H1 (cell line): ENCODE measurements around the gene C5AR1. TPM values are rescaled to one million over a fixed set of nuclear protein-coding genes. Genes with fewer than 3 reads are reported as not detected.

Source experiments
- CTCF ChIA-PET: fragments of 300-600 bp; sonication (Branson Sonifier 250); formaldehyde crosslinking; loops from one replicate; lab custom pipeline; 2021; ENCODE audit not compliant: partially characterized antibody; lab: Charles Lee
- POLR2A ChIA-PET: fragments of 300-600 bp; sonication (Branson Sonifier 250); formaldehyde crosslinking; loops from one replicate; lab custom pipeline; 2021; ENCODE audit warnings: inconsistent platforms; ENCODE audit not compliant: partially characterized antibody; lab: Charles Lee
- DNase-seq, 2 experiments: peaks; one replicate each; pipeline versions ENCODE4 v3.0.0 to v3.0.0-alpha.2; 2010 to 2022; ENCODE audit warnings: low spot score in 2 of 2, low read depth in 1 of 2, mixed read lengths in 1 of 2
- FAIRE-seq: peaks from 2 replicates; lab custom pipeline; 2011; peaks lifted over from hg19 to GRCh38; lab: Jason Lieb, UNC
- H2AFZ ChIP-seq: 2 replicates; pipeline ENCODE4 v1.8.1; 2012; ENCODE audit warnings: low read length, inconsistent platforms
- H2AK5ac ChIP-seq: 2 replicates; pipeline ENCODE4 v1.6.1; 2013; ENCODE audit warnings: low read depth, low read length
- H2BK120ac ChIP-seq: replicated peaks from 2 replicates; pipeline ENCODE3; 2013; ENCODE audit warnings: low read depth, low read length, inconsistent platforms
- H2BK12ac ChIP-seq: 2 replicates; pipeline ENCODE4 v1.6.1; 2013; ENCODE audit warnings: low read depth, low read length
- H2BK15ac ChIP-seq: 2 replicates; pipeline ENCODE4 v1.6.1; 2013; ENCODE audit warnings: low read length
- H2BK20ac ChIP-seq: 2 replicates; pipeline ENCODE4 v1.6.1; 2013; ENCODE audit warnings: low read length
- H2BK5ac ChIP-seq: 2 replicates; pipeline ENCODE4 v1.6.1; 2013; ENCODE audit warnings: low read depth, low read length
- H3K14ac ChIP-seq: 2 replicates; pipeline ENCODE4 v1.6.1; 2013; ENCODE audit warnings: inconsistent platforms; ENCODE audit not compliant: insufficient read length
- H3K18ac ChIP-seq: 2 replicates; pipeline ENCODE4 v1.6.1; 2013; ENCODE audit warnings: low read length; ENCODE audit errors: extremely low read depth
- H3K23ac ChIP-seq: 2 replicates; pipeline ENCODE4 v1.6.1; 2013; ENCODE audit warnings: inconsistent platforms; ENCODE audit not compliant: insufficient read length
- H3K23me2 ChIP-seq: 2 replicates; pipeline ENCODE4 v1.6.1; 2013; ENCODE audit warnings: low read depth, low read length
- H3K27ac ChIP-seq: 2 replicates; pipeline ENCODE4 v1.6.1; 2011; ENCODE audit warnings: low read depth, low read length, inconsistent platforms
- H3K27me3 ChIP-seq, 4 experiments: replicated peaks in 1 of 4; 1 replicate in 1 of 4; 2 replicates in 3 of 4; pipeline versions ENCODE4 v1.6.1 to v1.8.1; 2011 to 2013; ENCODE audit warnings: low read length in 3 of 4, mild to moderate bottlenecking in 3 of 4, inconsistent platforms in 2 of 4, mixed read lengths in 2 of 4, moderate library complexity in 1 of 4; ENCODE audit not compliant: control insufficient read depth in 3 of 4, insufficient read depth in 3 of 4; ENCODE audit errors: extremely low read depth in 1 of 4
- H3K36me3 ChIP-seq, 4 experiments: 2 replicates each; pipeline versions ENCODE4 v1.6.1 to v1.8.1; 2011 to 2013; ENCODE audit warnings: mild to moderate bottlenecking in 4 of 4, low read length in 3 of 4, moderate library complexity in 2 of 4, control low read depth in 1 of 4, inconsistent platforms in 1 of 4; ENCODE audit not compliant: insufficient read depth in 4 of 4, control insufficient read depth in 2 of 4
- H3K4ac ChIP-seq: replicated peaks from 2 replicates; pipeline ENCODE3; 2013; ENCODE audit warnings: low read length, low read depth, mixed read lengths, inconsistent platforms; ENCODE audit not compliant: insufficient read length
- H3K4me1 ChIP-seq, 4 experiments: replicated peaks in 1 of 4; 1 replicate in 1 of 4; 2 replicates in 3 of 4; pipeline versions ENCODE4 v1.6.1 to v1.8.1; 2011 to 2013; ENCODE audit warnings: low read length in 3 of 4, inconsistent platforms in 2 of 4, mixed read lengths in 1 of 4; ENCODE audit not compliant: insufficient read depth in 4 of 4, control insufficient read depth in 3 of 4
- H3K4me2 ChIP-seq, 2 experiments: 2 replicates each; pipeline versions ENCODE4 v1.6.1 to v1.8.1; 2011 to 2013; ENCODE audit warnings: low read depth in 2 of 2, low read length in 2 of 2, control low read depth in 1 of 2, inconsistent platforms in 1 of 2, mild to moderate bottlenecking in 1 of 2; ENCODE audit not compliant: insufficient read depth in 1 of 2
- H3K4me3 ChIP-seq, 4 experiments: fragments of 200-600, 300-600 bp in 1 of 4; sonication (generic), shearing (Covaris generic), sonication (Bioruptor Twin) in 1 of 4; 2 replicates each; pipeline versions ENCODE4 v1.5.1 to v1.8.1; 2011 to 2016; ENCODE audit warnings: low read length in 4 of 4, low read depth in 3 of 4, control low read depth in 2 of 4, inconsistent platforms in 2 of 4, mild to moderate bottlenecking in 2 of 4, mixed read lengths in 1 of 4, moderate library complexity in 1 of 4; ENCODE audit not compliant: insufficient read depth in 2 of 4; ENCODE audit errors: extremely low read depth in 1 of 4
- H3K56ac ChIP-seq: replicated peaks from 2 replicates; pipeline ENCODE3; 2013; ENCODE audit warnings: low read depth, mild to moderate bottlenecking, mixed read lengths, low read length, inconsistent platforms; ENCODE audit not compliant: insufficient read length
- H3K79me1 ChIP-seq: 2 replicates; pipeline ENCODE4 v1.6.1; 2013; ENCODE audit warnings: low read depth, low read length, control low read depth
- H3K79me2 ChIP-seq, 2 experiments: 2 replicates each; pipeline versions ENCODE4 v1.6.1 to v1.8.1; 2012 to 2013; ENCODE audit warnings: low read length in 2 of 2, mild to moderate bottlenecking in 2 of 2, inconsistent platforms in 1 of 2; ENCODE audit not compliant: insufficient read depth in 2 of 2, control insufficient read depth in 1 of 2
- H3K9ac ChIP-seq, 4 experiments: replicated peaks in 1 of 4; 1 replicate in 1 of 4; 2 replicates in 3 of 4; pipeline versions ENCODE4 v1.6.1 to v1.8.1; 2011 to 2013; ENCODE audit warnings: low read depth in 3 of 4, low read length in 3 of 4, control low read depth in 2 of 4, mild to moderate bottlenecking in 2 of 4, moderate library complexity in 2 of 4, inconsistent platforms in 1 of 4; ENCODE audit errors: extremely low read depth in 1 of 4
- H3K9me3 ChIP-seq, 2 experiments: 2 replicates each; pipeline versions ENCODE4 v1.6.1 to v1.8.1; 2012 to 2013; ENCODE audit warnings: mild to moderate bottlenecking in 2 of 2, moderate library complexity in 2 of 2, control low read depth in 1 of 2, inconsistent platforms in 1 of 2, low read depth in 1 of 2, low read length in 1 of 2, mixed read lengths in 1 of 2; ENCODE audit not compliant: insufficient read depth in 2 of 2
- H4K20me1 ChIP-seq, 2 experiments: replicated peaks in 1 of 2; 2 replicates each; pipeline versions ENCODE3 to v1.8.1; 2011 to 2013; ENCODE audit warnings: inconsistent platforms in 2 of 2, low read length in 2 of 2, mild to moderate bottlenecking in 1 of 2; ENCODE audit not compliant: insufficient read depth in 2 of 2, control insufficient read depth in 1 of 2
- H4K5ac ChIP-seq: 2 replicates; pipeline ENCODE4 v1.6.1; 2013; ENCODE audit warnings: low read length, low read depth, mixed read lengths, inconsistent platforms; ENCODE audit not compliant: insufficient read length
- H4K8ac ChIP-seq: 2 replicates; pipeline ENCODE4 v1.8.0; 2013; ENCODE audit warnings: mild to moderate bottlenecking, moderate library complexity, low read length, inconsistent platforms; ENCODE audit not compliant: insufficient read depth; ENCODE audit errors: extremely low read depth
- H4K91ac ChIP-seq: replicated peaks from 2 replicates; pipeline ENCODE3; 2013; ENCODE audit warnings: low read length, mixed read lengths, inconsistent platforms; ENCODE audit not compliant: insufficient read length
- ASH2L ChIP-seq: fragments of 200-600, 300-600 bp; sonication (generic); IDR thresholded peaks from one replicate; pipeline ENCODE4 v1.7.1; 2017; ENCODE audit warnings: low read length
- FOSL1 ChIP-seq: IDR thresholded peaks from 2 replicates; pipeline ENCODE4 v1.6.1; 2011; ENCODE audit warnings: mild to moderate bottlenecking, low read depth, low read length, moderate library complexity; ENCODE audit not compliant: insufficient read depth
- HDAC2 ChIP-seq, 2 experiments: fragments of 300-600 bp in 1 of 2; sonication (generic) in 1 of 2; IDR thresholded peaks; 2 replicates each; pipeline ENCODE4 v1.6.1; 2011 to 2012; ENCODE audit warnings: low read depth in 2 of 2, low read length in 2 of 2, mild to moderate bottlenecking in 2 of 2, moderate library complexity in 2 of 2, borderline replicate concordance in 1 of 2, inconsistent platforms in 1 of 2
- HDAC6 ChIP-seq: IDR thresholded peaks from one replicate; pipeline ENCODE4 v1.7.1; 2012; ENCODE audit warnings: low read depth, mild to moderate bottlenecking, inconsistent platforms, low read length, moderate library complexity
- POLR2A ChIP-seq, 2 experiments: IDR thresholded peaks; 1 replicate in 1 of 2; 2 replicates in 1 of 2; pipeline ENCODE4 v1.6.1; 2011; ENCODE audit warnings: low read depth in 2 of 2, low read length in 2 of 2, mild to moderate bottlenecking in 2 of 2; ENCODE audit errors: control extremely low read depth in 1 of 2
- YY1 ChIP-seq: IDR thresholded peaks from 2 replicates; pipeline ENCODE4 v1.6.1; 2011; ENCODE audit warnings: low read depth, mild to moderate bottlenecking, low read length
- WGBS, 2 experiments: shearing (Covaris generic) in 1 of 2; methylation state at CpG; one replicate each; pipeline versions ENCODE4 v1.1.6 to v1.1.7; 2013 to 2015; ENCODE audit warnings: low lambda C conversion rate in 2 of 2, mixed read lengths in 2 of 2, inconsistent platforms in 1 of 2, low coverage in 1 of 2, missing lambda C conversion rate in 1 of 2; ENCODE audit not compliant: insufficient replicate concordance in 2 of 2, insufficient coverage in 1 of 2, insufficient read length in 1 of 2; ENCODE audit errors: extremely low coverage in 1 of 2, missing lambda C conversion rate in 1 of 2; 5-methylcytosine and 5-hydroxymethylcytosine counted together
- polyA plus RNA-seq, 7 experiments: library from polyadenylated mRNA; depleted of rRNA in 3 of 7; stranded (reverse) in 5 of 7; unstranded in 2 of 7; fragments of >200 nt in 5 of 7; fragments of 200-250 nt in 2 of 7; gene quantifications; 1 replicate in 5 of 7; 2 replicates in 1 of 7; 4 replicates in 1 of 7; pipeline versions ENCODE4 v1.2.1 to v1.2.3, GENCODE V29; 2011 to 2013; ENCODE audit warnings: missing spikeins in 2 of 7, mixed read lengths in 2 of 7
- total RNA-seq: library from RNA; stranded (reverse); fragmentation: NEBNext Ultra II Directional; extraction: Animal tissue kit (Norgen Biotek cat#: 25700); gene quantifications from 2 replicates; pipeline ENCODE4 v1.2.1, GENCODE V29; 2021
- TF ChIP-seq, protein P1 (sequence below): IDR thresholded peaks from 2 replicates; pipeline ENCODE4 v1.6.1; 2011; ENCODE audit warnings: low read depth, mild to moderate bottlenecking, low read length; ENCODE audit not compliant: insufficient read depth

Gene C5AR1
- total and polyA plus RNA-seq, 2 of the 8 experiments (the other 6 are each of a cell fraction or from before 2014, with no cell fraction given), result 0.20 TPM; not detected in 1

DNA sequence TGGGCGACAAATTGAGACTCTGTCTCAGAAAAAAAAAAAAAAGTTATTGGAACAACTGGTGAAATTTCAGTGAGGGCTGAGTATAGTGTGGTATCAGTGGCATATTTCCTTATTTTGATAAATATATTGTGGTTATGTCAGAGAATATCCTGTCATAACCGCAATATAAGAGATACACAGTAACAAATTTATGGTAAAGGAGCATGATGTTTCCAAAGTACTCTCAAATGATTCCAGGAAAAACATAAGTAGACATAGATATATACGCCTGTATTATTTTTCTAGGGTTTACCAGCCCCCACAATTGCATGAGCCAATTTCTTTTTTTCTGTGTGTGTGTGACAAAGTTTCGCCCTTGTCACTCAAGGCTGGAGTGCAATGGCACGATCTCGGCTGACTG lies 5.7 kb upstream of the C5AR1 start:
- H3K4me3 ChIP-seq, result no peak overlapping the region
- H3K36me3 ChIP-seq, result no peaks in the 10 kb centered on the region
- no peak overlapping the region for H3K4me2 ChIP-seq
- TF ChIP-seq HDAC2 (IDR thresholded peaks at IDR 0.05; ENCODE audit: borderline replicate concordance in 1 of 2, low read depth in 2 of 2, low read length in 2 of 2) (no peak), POLR2A (IDR thresholded peaks at IDR 0.05; ENCODE audit: control extremely low read depth in 1 of 2, low read depth in 2 of 2, low read length in 2 of 2) (no peak), YY1 (no peak), ASH2L (no peak), HDAC6 (no peak), FOSL1 (no peak)
- TF ChIP-seq, protein P1, sequence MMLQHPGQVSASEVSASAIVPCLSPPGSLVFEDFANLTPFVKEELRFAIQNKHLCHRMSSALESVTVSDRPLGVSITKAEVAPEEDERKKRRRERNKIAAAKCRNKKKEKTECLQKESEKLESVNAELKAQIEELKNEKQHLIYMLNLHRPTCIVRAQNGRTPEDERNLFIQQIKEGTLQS, result no peak
- TF ChIP-seq, all 59 proteins: peak for 0
- H3K9me3 ChIP-seq, result no peaks in the 10 kb centered on the region
- H4K91ac ChIP-seq, result no peak overlapping the region
- no peak overlapping the region for H2BK120ac ChIP-seq
- H3K4ac ChIP-seq, result no peak overlapping the region
- H3K79me2 ChIP-seq, result no peaks in the 10 kb centered on the region
- H3K27ac ChIP-seq, result no peak overlapping the region
- no peaks in the 10 kb centered on the region for H3K27me3 ChIP-seq
- H3K23ac ChIP-seq, result no peak overlapping the region
- H3K9ac ChIP-seq, result no peak overlapping the region
- no peak overlapping the region for H2BK15ac ChIP-seq
- no peak overlapping the region for H3K14ac ChIP-seq
- no peak overlapping the region for H2BK20ac ChIP-seq
- WGBS, 2 experiments, result 93% methylated on average over 6 of the region's 6 CpGs; no CpG with 5 or more reads in 1 of the 2 experiments
- no peak overlapping the region for H2AK5ac ChIP-seq
- H2AFZ ChIP-seq, result no peak overlapping the region
- no peak overlapping the region for H4K8ac ChIP-seq
- H4K20me1 ChIP-seq, result no peaks in the 10 kb centered on the region
- H3K56ac ChIP-seq, result no peak overlapping the region
- peaks cover 0 to 4% (median 0%) of the 10 kb centered on the region in 4 experiments; a peak in 2 of 7 replicates for H3K4me1 ChIP-seq
- no peak overlapping the region for H4K5ac ChIP-seq
- no peak for FAIRE-seq
- ChIA-PET POLR2A (no interaction called here), CTCF (interaction anchor here (0.9 to 3.7 kb wide), 5 partner anchors 9 to 45 kb away, joined by 3 to 32 read pairs (median 7); partner anchors contain the start of gene DHX34)
- H3K18ac ChIP-seq, result no peak overlapping the region
- no peak overlapping the region for H2BK12ac ChIP-seq
- DNase-seq, result no peak
- no peaks in the 10 kb centered on the region for H3K23me2 ChIP-seq
- H2BK5ac ChIP-seq, result no peak overlapping the region
- H3K79me1 ChIP-seq, result no peaks in the 10 kb centered on the region
